ENCODE data around the gene OR10C1. TPM values are rescaled to one million over a fixed set of nuclear protein-coding genes. Genes with fewer than 3 reads are reported as not detected.
A peak's percentile ranks its signal among the peaks of the same experiment; 100 is the strongest.

The OR10C1 gene
- total RNA-seq, 2 donors from 2014 or later: not detected

DNA sequence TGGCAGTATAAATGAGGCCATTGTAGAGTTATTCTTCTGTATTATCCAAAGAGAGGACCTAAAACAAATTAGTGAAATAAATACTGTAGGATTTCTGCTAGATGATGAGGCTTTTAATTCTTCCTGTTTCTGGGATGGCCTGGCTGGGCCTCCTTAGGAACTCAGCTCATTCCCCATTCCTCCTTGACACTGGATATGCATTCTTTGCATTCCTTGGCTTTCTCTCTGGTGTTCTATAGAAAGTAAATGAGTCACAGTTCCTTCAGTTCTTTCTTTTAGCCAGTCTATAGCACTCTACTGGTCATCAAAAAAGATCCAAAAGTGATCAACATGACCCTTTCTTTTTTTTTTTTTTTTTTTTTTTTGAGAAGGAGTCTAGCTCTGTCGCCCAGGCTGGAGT, 8.6 kb downstream of the OR10C1 start:
- H3K4me1 Mint-ChIP-seq: no peaks in the 10 kb centered on the region
- H3K4me3 Mint-ChIP-seq: no peak overlapping the region

DNA sequence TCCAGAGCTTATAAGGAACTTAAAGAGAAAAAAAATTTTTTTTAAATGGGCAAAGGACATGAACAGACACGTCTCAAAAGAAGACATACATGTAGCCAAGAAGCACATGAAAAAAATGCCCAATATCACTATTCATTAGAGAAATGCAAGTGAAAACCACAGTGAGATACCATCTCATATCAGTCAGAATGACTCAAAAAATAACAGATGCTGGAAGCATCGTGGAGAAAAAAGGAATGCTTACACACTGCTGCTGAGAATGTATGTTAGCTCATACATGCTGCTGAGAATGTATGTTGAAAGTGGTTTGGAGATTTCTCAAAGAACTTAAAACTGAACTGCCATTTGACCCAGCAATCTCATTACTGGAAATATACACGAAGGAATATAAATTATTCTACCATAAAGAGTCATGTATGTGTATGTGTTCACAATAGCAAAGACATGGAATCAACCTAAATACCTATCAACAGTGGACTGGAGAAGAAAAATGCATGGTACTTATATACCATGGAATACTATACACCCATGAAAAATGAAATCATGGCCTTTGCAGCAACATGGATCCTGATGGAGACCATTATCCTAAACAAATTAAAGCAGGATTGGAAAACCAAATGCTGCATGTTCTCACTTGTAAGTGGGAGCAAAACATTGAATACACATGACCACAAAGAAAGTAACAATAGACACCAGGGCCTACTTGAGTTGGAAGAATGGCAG, 12.5 kb downstream of the OR10C1 start:
- Histone ChIP-seq H3K9ac (ENCODE audit: extremely low read depth, low read length, poor library complexity, severe bottlenecking) (no peak overlapping the region), H3K4me3 (ENCODE audit: low read length) (no peak overlapping the region), H3K9me3 (ENCODE audit: control insufficient read depth, low read length) (no peaks in the 10 kb centered on the region), H3K27me3 (ENCODE audit: control insufficient read depth, insufficient read depth, low read length, poor library complexity, severe bottlenecking) (no peaks in the 10 kb centered on the region), H3K27ac (ENCODE audit: low read depth, low read length) (no peak overlapping the region), H3K36me3 (ENCODE audit: control insufficient read depth, insufficient read depth, low read length) (no peaks in the 10 kb centered on the region), H3K4me1 (ENCODE audit: control insufficient read depth, insufficient read depth, low read length) (no peaks in the 10 kb centered on the region)
- Mint-ChIP-seq H3K36me3 (ENCODE audit: low read depth) (no peaks in the 10 kb centered on the region), H3K27ac (no peak overlapping the region), H3K27me3 (ENCODE audit: insufficient read depth) (no peaks in the 10 kb centered on the region), H3K4me1 (no peaks in the 10 kb centered on the region), H3K9me3 (no peaks in the 10 kb centered on the region), H3K4me3 (no peak overlapping the region)
- TF ChIP-seq, protein P1, sequence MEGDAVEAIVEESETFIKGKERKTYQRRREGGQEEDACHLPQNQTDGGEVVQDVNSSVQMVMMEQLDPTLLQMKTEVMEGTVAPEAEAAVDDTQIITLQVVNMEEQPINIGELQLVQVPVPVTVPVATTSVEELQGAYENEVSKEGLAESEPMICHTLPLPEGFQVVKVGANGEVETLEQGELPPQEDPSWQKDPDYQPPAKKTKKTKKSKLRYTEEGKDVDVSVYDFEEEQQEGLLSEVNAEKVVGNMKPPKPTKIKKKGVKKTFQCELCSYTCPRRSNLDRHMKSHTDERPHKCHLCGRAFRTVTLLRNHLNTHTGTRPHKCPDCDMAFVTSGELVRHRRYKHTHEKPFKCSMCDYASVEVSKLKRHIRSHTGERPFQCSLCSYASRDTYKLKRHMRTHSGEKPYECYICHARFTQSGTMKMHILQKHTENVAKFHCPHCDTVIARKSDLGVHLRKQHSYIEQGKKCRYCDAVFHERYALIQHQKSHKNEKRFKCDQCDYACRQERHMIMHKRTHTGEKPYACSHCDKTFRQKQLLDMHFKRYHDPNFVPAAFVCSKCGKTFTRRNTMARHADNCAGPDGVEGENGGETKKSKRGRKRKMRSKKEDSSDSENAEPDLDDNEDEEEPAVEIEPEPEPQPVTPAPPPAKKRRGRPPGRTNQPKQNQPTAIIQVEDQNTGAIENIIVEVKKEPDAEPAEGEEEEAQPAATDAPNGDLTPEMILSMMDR (conservative IDR thresholded peaks at IDR 0.05): no peak
- WGBS, 2 experiments (ENCODE audit: insufficient coverage in 1 of 2, insufficient read length in 1 of 2): 91 to 100% methylated on average over 1 to 2 of the region's 3 CpGs
- DNase-seq: no peak

More for the DNA sequence above, 8.6 kb downstream of the OR10C1 start:
- no peaks in the 10 kb centered on the region for H3K4me1 ChIP-seq (ENCODE audit: control insufficient read depth, insufficient read depth, low read length)
- WGBS, 2 experiments (ENCODE audit: insufficient coverage in 1 of 2, insufficient read length in 1 of 2): 100% methylated on average over 1 of the region's 1 CpG; no CpG with 5 or more reads in 1 of the 2 experiments
- Mint-ChIP-seq H3K9me3 (no peaks in the 10 kb centered on the region), H3K36me3 (ENCODE audit: low read depth) (no peaks in the 10 kb centered on the region), H3K27ac (no peak overlapping the region), H3K27me3 (ENCODE audit: insufficient read depth) (peaks cover 2% of the 10 kb centered on the region)
- H3K27ac ChIP-seq (ENCODE audit: low read depth, low read length): peak overlapping the region; percentile 36
- H3K27me3 ChIP-seq (ENCODE audit: control insufficient read depth, insufficient read depth, low read length, poor library complexity, severe bottlenecking): no peaks in the 10 kb centered on the region
- no peaks in the 10 kb centered on the region for H3K9me3 ChIP-seq (ENCODE audit: control insufficient read depth, low read length)
- TF ChIP-seq, protein P1 (conservative IDR thresholded peaks at IDR 0.05): no peak
- DNase-seq: no peak
- no peak overlapping the region for H3K9ac ChIP-seq (ENCODE audit: extremely low read depth, low read length, poor library complexity, severe bottlenecking)
- H3K36me3 ChIP-seq (ENCODE audit: control insufficient read depth, insufficient read depth, low read length): no peaks in the 10 kb centered on the region
- H3K4me3 ChIP-seq (ENCODE audit: low read length): no peak overlapping the region

DNA sequence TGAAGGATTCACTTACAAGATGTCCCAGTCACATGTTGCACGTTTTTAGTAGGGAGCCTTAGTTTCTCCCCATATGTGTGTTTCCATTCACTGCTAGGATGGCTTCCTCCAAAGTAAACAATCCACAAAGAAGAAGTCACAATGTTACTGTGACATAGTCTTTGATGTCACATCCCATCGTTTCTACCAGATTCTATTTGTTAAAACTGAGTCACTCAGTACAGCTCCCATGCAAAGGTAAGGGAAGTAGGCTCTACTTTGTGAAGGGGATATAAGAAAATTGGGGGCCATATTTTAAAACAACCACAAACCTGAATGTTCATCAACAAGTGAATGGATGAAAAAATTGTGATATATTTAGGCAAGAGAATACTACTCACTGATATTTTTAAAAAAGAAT, 17.9 kb downstream of the OR10C1 start, which contains the start of the genes OR11A1 and OR2H1:
TSS of gene OR11A1 (minus strand) at position 101 of the 400 bp plus-strand sequence. CDS start 29,430 bp downstream, outside the sequence.
TSS of gene OR2H1 (plus strand) at position 185 of the 400 bp plus-strand sequence. CDS start 4,615 bp downstream, outside the sequence.
- TF ChIP-seq, protein P1 (conservative IDR thresholded peaks at IDR 0.05): no peak
- H3K4me3 Mint-ChIP-seq: no peak within 1 kb of the TSS
- no peaks in the 10 kb centered on the region for H3K9me3 Mint-ChIP-seq
- H3K4me1 Mint-ChIP-seq: no peaks in the 10 kb centered on the region
- Histone ChIP-seq H3K27ac (ENCODE audit: low read depth, low read length) (no peak within 1 kb of the TSS), H3K9ac (ENCODE audit: extremely low read depth, low read length, poor library complexity, severe bottlenecking) (no peak within 1 kb of the TSS), H3K36me3 (ENCODE audit: control insufficient read depth, insufficient read depth, low read length) (no peaks in the 10 kb centered on the region), H3K4me3 (ENCODE audit: low read length) (no peak within 1 kb of the TSS), H3K9me3 (ENCODE audit: control insufficient read depth, low read length) (no peaks in the 10 kb centered on the region), H3K4me1 (ENCODE audit: control insufficient read depth, insufficient read depth, low read length) (no peaks in the 10 kb centered on the region), H3K27me3 (ENCODE audit: control insufficient read depth, insufficient read depth, low read length, poor library complexity, severe bottlenecking) (no peaks in the 10 kb centered on the region)
- no peaks in the 10 kb centered on the region for H3K27me3 Mint-ChIP-seq (ENCODE audit: insufficient read depth)
- 80 to 100% methylated on average over 2 of the region's 2 CpGs for WGBS, 2 experiments (ENCODE audit: insufficient coverage in 1 of 2, insufficient read length in 1 of 2)
- no peak for DNase-seq
- H3K27ac Mint-ChIP-seq: no peak within 1 kb of the TSS
- H3K36me3 Mint-ChIP-seq (ENCODE audit: low read depth): no peaks in the 10 kb centered on the region

All from endodermal cell (in vitro differentiated cells).